NCI-H2107 treated with DMSO at 0.1 percent for 48 hours (cell line): ENCODE measurements around the gene HBZ.
"Not testable (repeated sequence)": the region's sequence is repeated elsewhere in the genome, so short reads cannot be mapped to it uniquely, and the experiment has no call there.

Experiments
- DNase-seq: peaks from one replicate; lab custom pipeline; 2025; ENCODE audit not compliant: unreplicated experiment; lab: John Stamatoyannopoulos, UW

Gene HBZ

GRCh38 chr16:133716-134115 lies 18.7 kb upstream of the HBZ start:
- DNase-seq: no peak

GRCh38 chr16:138049-138417 lies 14.4 kb upstream of the HBZ start:
- DNase-seq: no peak

GRCh38 chr16:140175-140857 lies 12.1 kb upstream of the HBZ start:
- DNase-seq: no peak

GRCh38 chr16:142405-142967 lies 10.0 kb upstream of the HBZ start:
- DNase-seq: no peak

- no peak for DNase-seq
Observed at GRCh38 chr16:143047-143446, 9.4 kb upstream of the HBZ start.

- no peak for DNase-seq
Observed at GRCh38 chr16:143456-143855, 9.0 kb upstream of the HBZ start.

GRCh38 chr16:144797-145252 lies 7.6 kb upstream of the HBZ start:
- DNase-seq: no peak

GRCh38 chr16:146646-147045 lies 5.8 kb upstream of the HBZ start:
- DNase-seq: no peak

- no peak for DNase-seq
Observed at GRCh38 chr16:149024-149660, 3.3 kb upstream of the HBZ start.

- DNase-seq: not testable (repeated sequence)
Observed at GRCh38 chr16:153129-153521, 681 bp downstream of the HBZ start.

- DNase-seq: not testable (repeated sequence)
Observed at GRCh38 chr16:153550-154216, 1.2 kb downstream of the HBZ start.

GRCh38 chr16:154217-155030 lies 2.0 kb downstream of the HBZ start:
- no peak for DNase-seq

GRCh38 chr16:155031-155398 lies 2.6 kb downstream of the HBZ start:
- DNase-seq: no peak

GRCh38 chr16:159136-159849 lies 6.8 kb downstream of the HBZ start:
- no peak for DNase-seq

- not testable (repeated sequence) for DNase-seq
Observed at GRCh38 chr16:160242-160641, 7.8 kb downstream of the HBZ start.

- no peak for DNase-seq
Observed at GRCh38 chr16:160691-161190, 8.3 kb downstream of the HBZ start.

GRCh38 chr16:162271-162991 lies 10.0 kb downstream of the HBZ start:
- no peak for DNase-seq

- not testable (repeated sequence) for DNase-seq
Observed at GRCh38 chr16:163139-163538, 10.7 kb downstream of the HBZ start.

- DNase-seq: not testable (repeated sequence)
Observed at GRCh38 chr16:163696-164095, 11.3 kb downstream of the HBZ start.
